Renal pelvis (tissue), 4 donors: ENCODE data around the gene FLT1. TPM values are rescaled to one million over a fixed set of nuclear protein-coding genes. Genes with fewer than 3 reads are reported as not detected.

Experiments used
- DNase-seq: peaks from one replicate; pipeline ENCODE4 v3.0.0-alpha.2; 2013
- polyA plus RNA-seq, 3 donors: library from polyadenylated mRNA; unstranded; fragments of 120-200 nt; gene quantifications; one replicate each; pipeline ENCODE4 v1.2.1, GENCODE V29; 2013; ENCODE audit not compliant: insufficient read length in 3 of 3

FLT1 gene
- polyA plus RNA-seq, 3 donors = 34.4 to 37.2 (median 35.1) TPM

GRCh38 chr13:28531845-28532387, 37.0 kb upstream of the FLT1 start:
- no peak for DNase-seq

- peak; percentile 57 for DNase-seq
Measured at GRCh38 chr13:28531077-28531844, 36.3 kb upstream of the FLT1 start.

DNA sequence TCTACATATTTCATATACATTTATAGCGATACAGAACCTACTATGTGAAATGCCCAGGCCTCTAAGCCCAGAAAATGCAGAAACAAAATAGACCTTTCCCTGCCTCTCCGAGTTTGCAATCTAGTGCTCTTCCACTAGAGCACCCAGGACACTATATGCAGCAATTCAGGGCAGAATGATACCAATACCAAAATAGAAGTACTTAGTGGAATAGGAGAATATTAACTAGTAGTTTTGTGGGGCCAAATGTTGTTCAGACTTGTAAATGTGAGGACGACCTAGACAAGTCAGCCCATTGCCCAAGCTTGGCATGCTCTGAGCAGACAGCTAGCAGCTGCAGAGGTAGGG, 35.8 kb upstream of the FLT1 start:
- no peak for DNase-seq

GRCh38 chr13:28529836-28530235, 34.9 kb upstream of the FLT1 start:
- no peak for DNase-seq

GRCh38 chr13:28528848-28529247, 33.9 kb upstream of the FLT1 start:
- DNase-seq = no peak

- no peak for DNase-seq
Measured at GRCh38 chr13:28528388-28528787, 33.5 kb upstream of the FLT1 start.

- DNase-seq = no peak
Measured at GRCh38 chr13:28527629-28528028, 32.7 kb upstream of the FLT1 start.

DNA sequence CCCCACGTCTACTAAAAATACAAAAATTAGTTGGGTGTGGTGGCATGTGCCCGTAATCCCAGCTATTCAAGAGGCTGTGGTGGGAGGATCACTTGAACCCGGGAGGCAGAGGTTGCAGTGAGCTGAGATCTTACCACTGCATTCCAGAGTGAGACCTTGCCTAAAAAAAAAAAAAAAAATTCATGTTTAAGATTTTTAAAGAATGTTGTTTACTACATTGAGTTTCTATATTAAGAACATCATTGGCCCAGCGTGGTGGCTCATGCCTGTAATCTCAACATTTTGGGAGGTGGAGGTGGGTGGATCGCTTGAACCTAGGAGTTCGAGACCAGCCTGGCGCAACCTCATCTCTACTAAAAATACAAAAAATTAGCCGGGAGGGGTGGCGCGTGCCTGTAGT, 31.9 kb upstream of the FLT1 start:
- no peak for DNase-seq

DNA sequence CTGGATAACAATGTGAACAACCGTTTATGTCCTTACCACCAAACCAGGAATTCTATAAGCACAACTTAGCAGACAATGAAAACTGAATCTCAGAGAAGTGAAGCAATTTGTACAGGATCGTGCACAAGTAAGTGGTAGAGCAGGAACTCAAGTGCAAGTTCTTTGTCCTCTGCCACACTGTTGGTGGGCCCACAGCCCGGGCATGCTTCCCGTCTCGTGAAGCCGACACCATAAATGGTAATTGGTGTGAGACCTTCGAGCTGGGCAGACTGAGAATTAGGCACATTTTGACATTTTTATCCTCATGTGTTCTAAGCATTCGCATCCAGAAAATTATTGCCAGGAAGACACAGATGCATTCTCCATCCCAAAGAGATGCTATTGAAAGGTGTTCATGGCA, 27.9 kb upstream of the FLT1 start:
- DNase-seq = no peak

- no peak for DNase-seq
Measured at GRCh38 chr13:28513745-28514144, 18.8 kb upstream of the FLT1 start.

DNA sequence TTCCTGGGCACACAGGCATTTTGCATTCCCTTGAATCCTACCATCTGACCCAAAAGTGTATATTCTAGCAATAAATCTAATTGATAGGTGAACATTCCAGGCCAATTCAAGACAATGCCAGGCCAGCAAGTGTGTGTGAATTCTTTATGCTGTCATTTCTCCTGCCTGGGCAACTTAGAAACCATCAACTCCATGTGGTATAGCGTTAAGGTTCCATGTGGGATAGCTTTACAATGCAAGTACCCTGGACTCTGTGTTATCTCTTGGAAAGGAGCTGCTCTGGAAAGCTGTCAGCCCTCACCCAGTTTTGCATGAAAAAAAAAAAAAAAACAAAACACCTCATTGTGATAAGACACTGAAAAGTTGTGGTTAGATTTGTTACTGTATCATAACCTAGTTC, 15.6 kb upstream of the FLT1 start:
- no peak for DNase-seq

- DNase-seq = no peak
Measured at GRCh38 chr13:28510066-28510465, 15.1 kb upstream of the FLT1 start.

DNA sequence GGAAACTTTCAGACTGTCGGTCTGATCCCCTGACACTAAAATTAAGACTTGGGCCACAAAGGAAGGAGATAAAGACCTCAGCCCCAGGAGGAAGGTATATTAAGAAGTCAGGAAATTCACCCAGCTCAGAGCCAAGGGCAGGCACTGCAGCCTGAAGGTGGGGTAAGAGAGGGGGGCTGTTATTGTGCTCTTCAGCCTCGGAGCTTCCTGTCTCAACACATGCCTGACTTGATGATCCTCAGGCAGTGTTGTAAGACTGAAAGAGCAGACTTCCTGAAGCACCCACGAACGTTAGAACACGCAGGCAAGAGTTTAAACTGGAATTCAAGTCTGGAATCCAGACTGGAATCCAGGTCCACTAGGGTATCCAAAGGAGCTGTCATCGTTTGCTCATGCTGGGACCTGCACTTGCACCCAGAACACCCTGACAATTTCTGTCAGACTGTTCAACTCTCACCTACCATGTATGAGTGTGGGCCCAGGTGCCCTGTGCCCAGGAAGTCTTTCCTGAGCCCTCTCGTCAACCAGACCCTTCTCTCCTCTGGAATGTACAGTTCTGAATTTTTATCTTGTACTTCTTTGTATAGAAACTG, 10.7 kb upstream of the FLT1 start:
- no peak for DNase-seq

DNA sequence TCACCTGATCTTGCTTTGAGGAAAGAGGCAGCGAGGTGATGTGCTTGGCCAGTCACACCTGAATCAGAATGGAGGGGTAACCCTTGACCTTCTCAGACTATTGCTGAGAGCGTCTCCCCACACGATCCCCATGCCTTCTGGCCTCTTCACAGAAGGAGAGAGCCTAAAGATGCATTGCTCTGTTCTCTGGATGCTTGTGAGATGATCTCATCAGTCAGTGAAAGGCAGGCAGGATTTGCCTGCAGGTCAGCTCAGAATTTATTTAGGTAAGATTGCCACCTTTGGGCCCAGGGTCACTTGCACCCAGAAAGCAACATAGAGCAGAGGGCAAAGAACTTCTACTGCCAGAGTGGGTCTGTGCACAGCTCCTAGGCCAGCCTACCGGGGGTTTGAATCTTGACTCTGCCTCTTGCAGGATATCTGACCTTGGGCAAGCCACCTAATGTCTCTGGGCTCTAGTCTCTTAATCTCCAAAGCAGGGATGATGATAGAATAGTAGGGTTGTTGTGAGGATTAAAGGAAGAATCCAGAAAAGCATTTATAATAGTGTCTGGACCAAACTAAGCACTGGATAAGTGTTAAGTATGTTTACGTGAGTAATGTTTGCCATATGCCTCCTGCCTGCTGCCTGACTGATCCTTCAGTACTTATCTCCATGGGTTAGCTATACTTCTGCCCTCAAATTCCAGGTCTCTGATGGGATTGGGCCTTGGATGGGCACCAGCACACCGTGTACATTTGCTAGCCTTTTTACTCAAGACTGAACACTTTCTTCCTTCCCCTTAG, 8.4 kb upstream of the FLT1 start:
- no peak for DNase-seq

- DNase-seq = no peak
Measured at GRCh38 chr13:28501547-28501946, 6.6 kb upstream of the FLT1 start.

- DNase-seq = no peak
Measured at GRCh38 chr13:28499609-28500008, 4.7 kb upstream of the FLT1 start.

GRCh38 chr13:28498481-28499115, 3.7 kb upstream of the FLT1 start:
- no peak for DNase-seq

DNA sequence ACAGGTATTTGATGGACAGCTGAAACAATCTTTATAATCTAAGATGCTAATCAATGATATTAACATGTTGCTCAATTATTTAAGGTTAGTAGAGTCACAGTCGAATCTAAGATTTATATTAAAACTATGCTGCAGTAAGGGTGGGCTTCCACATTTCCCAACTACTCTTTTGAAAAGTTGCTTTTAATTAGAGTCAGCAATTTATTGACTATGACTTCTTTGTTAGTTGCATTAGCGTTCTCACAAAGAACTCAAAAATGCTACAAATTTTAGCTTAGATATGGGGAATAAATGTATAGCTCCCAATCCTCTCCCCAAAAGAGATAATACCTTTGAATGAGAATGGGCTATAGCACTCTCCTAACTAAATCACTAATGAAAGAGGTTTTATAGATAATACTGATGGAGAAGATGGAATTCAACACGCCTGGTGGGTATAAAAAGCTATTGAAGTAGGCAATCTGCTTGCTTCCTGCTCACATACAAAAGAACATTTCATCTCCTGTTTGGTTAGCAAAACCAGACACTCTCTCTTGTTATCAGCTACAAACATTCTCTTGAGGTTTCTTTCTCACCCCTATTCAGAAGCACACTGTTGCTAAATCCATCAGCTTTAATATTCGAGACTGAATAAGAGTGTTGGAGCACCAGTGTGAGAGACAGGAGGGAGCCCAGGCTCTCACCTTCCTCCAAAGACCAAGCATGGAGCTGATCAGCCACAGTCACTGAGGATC, 2.4 kb upstream of the FLT1 start:
- DNase-seq = no peak

DNA sequence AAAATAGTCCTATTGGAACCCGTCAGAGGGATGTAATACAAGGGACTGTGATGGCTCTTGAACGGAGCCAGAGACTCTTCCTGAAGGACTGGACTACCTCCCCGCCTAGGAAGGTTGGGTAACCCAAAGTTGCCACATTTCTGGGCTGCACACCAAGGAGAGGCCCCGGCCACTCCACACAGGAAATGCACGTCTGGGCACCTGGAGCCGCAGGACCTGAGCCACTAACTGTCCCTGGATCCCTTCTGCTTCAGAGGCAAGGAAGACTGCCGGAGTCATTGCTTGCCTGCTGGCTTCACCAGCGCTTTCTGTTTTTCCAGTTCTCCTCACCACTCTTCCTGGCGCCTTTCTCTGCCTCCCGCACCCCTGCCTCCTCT, 1.2 kb upstream of the FLT1 start:
- no peak for DNase-seq

- DNase-seq = no peak
Measured at GRCh38 chr13:28495538-28496187, 735 bp upstream of the FLT1 start.

GRCh38 chr13:28494504-28494777, 487 bp downstream of the FLT1 start:
- DNase-seq = no peak
